Stimulated activated CD8-positive, alpha-beta memory T cell treated with anti-CD3 and anti-CD28 coated beads, Interleukin-15, amount 100 ng/mL, for 4 hours (primary cell): ENCODE data around the gene FYN.
A peak's percentile ranks its signal among the peaks of the same experiment; 100 is the strongest.

Experiments
- DNase-seq, 2 donors: peaks; one replicate each; pipeline ENCODE4 v3.0.0-alpha.2; 2020; ENCODE audit warnings: low read depth in 2 of 2

The FYN gene

GRCh38 chr6:111731456-111732195, 141.6 kb downstream of the FYN start:
- DNase-seq, result no peak

GRCh38 chr6:111730864-111731263, 142.4 kb downstream of the FYN start:
- no peak for DNase-seq

- no peak for DNase-seq
These were observed 145.4 kb downstream of the FYN start for GRCh38 chr6:111727802-111728201.

- DNase-seq, result no peak
These were observed 146.2 kb downstream of the FYN start for GRCh38 chr6:111727041-111727440.

- DNase-seq, result no peak
These were observed 147.7 kb downstream of the FYN start for GRCh38 chr6:111725446-111726112.

- no peak for DNase-seq
These were observed 148.7 kb downstream of the FYN start for GRCh38 chr6:111724505-111724904.

GRCh38 chr6:111724039-111724438, 149.2 kb downstream of the FYN start:
- no peak for DNase-seq

- DNase-seq, result no peak
These were observed 149.8 kb downstream of the FYN start for GRCh38 chr6:111723412-111723970.

GRCh38 chr6:111722179-111722731, 151.0 kb downstream of the FYN start:
- no peak for DNase-seq

- DNase-seq, result peak in 1 of 2 donors; percentile 13
These were observed 151.5 kb downstream of the FYN start for GRCh38 chr6:111721753-111722154.

- DNase-seq, result no peak
These were observed 152.2 kb downstream of the FYN start for GRCh38 chr6:111720931-111721496.

- DNase-seq, result no peak
These were observed 154.3 kb downstream of the FYN start for GRCh38 chr6:111718990-111719389.

- no peak for DNase-seq
These were observed 154.9 kb downstream of the FYN start for GRCh38 chr6:111718326-111718725.

- DNase-seq, result no peak
These were observed 155.6 kb downstream of the FYN start for GRCh38 chr6:111717621-111718020.

GRCh38 chr6:111716325-111716724, 156.9 kb downstream of the FYN start:
- DNase-seq, result no peak

GRCh38 chr6:111715321-111715720, 157.9 kb downstream of the FYN start:
- DNase-seq, result no peak

- DNase-seq, result no peak
These were observed 158.6 kb downstream of the FYN start for GRCh38 chr6:111714416-111715270.

- DNase-seq, result no peak
These were observed 159.4 kb downstream of the FYN start for GRCh38 chr6:111713811-111714210.

- no peak for DNase-seq
These were observed 160.0 kb downstream of the FYN start for GRCh38 chr6:111713236-111713635.

GRCh38 chr6:111711984-111712752, 161.1 kb downstream of the FYN start:
- DNase-seq, result no peak

GRCh38 chr6:111711476-111711875, 161.8 kb downstream of the FYN start:
- DNase-seq, result no peak
